Measurements from ENCODE around the gene NPRL2.

DNA sequence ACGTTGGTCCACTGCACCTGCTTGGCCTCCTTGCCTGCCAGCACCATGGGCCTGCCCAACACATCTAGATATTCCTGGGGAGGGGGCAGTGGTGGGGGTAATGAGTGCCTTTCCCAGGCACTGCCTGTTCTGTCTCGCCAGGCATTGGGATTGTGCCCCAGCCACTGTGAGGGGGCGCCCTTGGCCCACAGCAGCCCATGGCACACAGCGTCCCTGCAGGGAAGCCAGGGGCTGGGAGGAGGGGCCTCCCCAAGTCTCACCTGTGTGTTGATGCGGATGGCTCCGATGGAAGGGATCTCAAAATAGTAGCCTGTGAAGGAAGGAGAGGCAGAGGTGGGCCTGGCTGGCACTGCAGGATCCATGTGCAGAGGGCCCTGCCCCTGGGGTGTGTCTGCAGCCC lies 27.4 kb upstream of the NPRL2 start:
- TF ChIP-seq POLR2AphosphoS5 (IDR thresholded peaks at IDR 0.05; ENCODE audit: low read depth, low read length): no peak
- TF ChIP-seq MAX (IDR thresholded peaks at IDR 0.05): no peak
- TF ChIP-seq, protein P1, sequence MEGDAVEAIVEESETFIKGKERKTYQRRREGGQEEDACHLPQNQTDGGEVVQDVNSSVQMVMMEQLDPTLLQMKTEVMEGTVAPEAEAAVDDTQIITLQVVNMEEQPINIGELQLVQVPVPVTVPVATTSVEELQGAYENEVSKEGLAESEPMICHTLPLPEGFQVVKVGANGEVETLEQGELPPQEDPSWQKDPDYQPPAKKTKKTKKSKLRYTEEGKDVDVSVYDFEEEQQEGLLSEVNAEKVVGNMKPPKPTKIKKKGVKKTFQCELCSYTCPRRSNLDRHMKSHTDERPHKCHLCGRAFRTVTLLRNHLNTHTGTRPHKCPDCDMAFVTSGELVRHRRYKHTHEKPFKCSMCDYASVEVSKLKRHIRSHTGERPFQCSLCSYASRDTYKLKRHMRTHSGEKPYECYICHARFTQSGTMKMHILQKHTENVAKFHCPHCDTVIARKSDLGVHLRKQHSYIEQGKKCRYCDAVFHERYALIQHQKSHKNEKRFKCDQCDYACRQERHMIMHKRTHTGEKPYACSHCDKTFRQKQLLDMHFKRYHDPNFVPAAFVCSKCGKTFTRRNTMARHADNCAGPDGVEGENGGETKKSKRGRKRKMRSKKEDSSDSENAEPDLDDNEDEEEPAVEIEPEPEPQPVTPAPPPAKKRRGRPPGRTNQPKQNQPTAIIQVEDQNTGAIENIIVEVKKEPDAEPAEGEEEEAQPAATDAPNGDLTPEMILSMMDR (IDR thresholded peaks at IDR 0.05 in 2 of 3, conservative IDR thresholded peaks at IDR 0.05 in 1 of 3; ENCODE audit: borderline replicate concordance in 1 of 3, insufficient read depth in 1 of 3, low read depth in 2 of 3, low read length in 2 of 3): 0 out of 6 replicates have a peak, but pooled peaks of 1 of the 3 experiments have one; percentile 9
- no peak for TF ChIP-seq POLR2A (IDR thresholded peaks at IDR 0.05; ENCODE audit: borderline replicate concordance, extremely low read depth, insufficient read depth, insufficient read length)
- TF ChIP-seq CEBPB (IDR thresholded peaks at IDR 0.05; ENCODE audit: low read depth): no peak
- TF ChIP-seq, protein P2, sequence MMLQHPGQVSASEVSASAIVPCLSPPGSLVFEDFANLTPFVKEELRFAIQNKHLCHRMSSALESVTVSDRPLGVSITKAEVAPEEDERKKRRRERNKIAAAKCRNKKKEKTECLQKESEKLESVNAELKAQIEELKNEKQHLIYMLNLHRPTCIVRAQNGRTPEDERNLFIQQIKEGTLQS (IDR thresholded peaks at IDR 0.05): no peak
- no peak for TF ChIP-seq EZH2phosphoT487 (IDR thresholded peaks at IDR 0.05; ENCODE audit: borderline replicate concordance)
- TF ChIP-seq FOSL1 (IDR thresholded peaks at IDR 0.05; ENCODE audit: low read depth): no peak
